GM19351 (cell line): Measurements from ENCODE around the gene HAUS8.

ENCODE experiments used
- ATAC-seq: cut with Tn5 transposase; IDR thresholded peaks from one replicate; pipeline ENCODE4 v1.9.1; 2021; ENCODE audit warnings: mild to moderate bottlenecking, moderate library complexity; ENCODE audit not compliant: unreplicated experiment

Gene HAUS8

GRCh38 chr19:17001603-17002183 lies 73.6 kb downstream of the HAUS8 start:
- no peak for ATAC-seq
